ENCODE measurements around the gene HNRNPF. TPM values are rescaled to one million over a fixed set of nuclear protein-coding genes. Genes with fewer than 3 reads are reported as not detected.
"Not testable (repeated sequence)": the region's sequence is repeated elsewhere in the genome, so short reads cannot be mapped to it uniquely, and the experiment has no call there.

HNRNPF gene
- total RNA-seq, 6 experiments from 2014 or later, result 133 to 164 (median 159) TPM

GRCh38 chr10:43424416-43424815 lies 15.4 kb upstream of the HNRNPF start:
- no peak overlapping the region for H3K27ac Mint-ChIP-seq
- H3K4me1 Mint-ChIP-seq (ENCODE audit: low read depth), result peaks cover 18% of the 10 kb centered on the region
- no peaks in the 10 kb centered on the region for H3K9me3 Mint-ChIP-seq
- no peak for DNase-seq
- TF ChIP-seq CTCF (IDR thresholded peaks at IDR 0.05), result no peak
- no peaks in the 10 kb centered on the region for H3K36me3 Mint-ChIP-seq (ENCODE audit: low read depth)
- no peak overlapping the region for H3K4me3 Mint-ChIP-seq
- H3K27me3 Mint-ChIP-seq (ENCODE audit: insufficient read depth), result no peaks in the 10 kb centered on the region; the same call in 1 of the 2 replicates

- Mint-ChIP-seq H3K27ac (peak overlapping the region; percentile 66; the same call in 1 of the 2 replicates), H3K4me1 (ENCODE audit: low read depth) (peaks cover 18% of the 10 kb centered on the region), H3K4me3 (peak overlapping the region; percentile 88; the same call in 1 of the 2 replicates)
- H3K36me3 Mint-ChIP-seq (ENCODE audit: low read depth); H3K27me3 Mint-ChIP-seq (ENCODE audit: insufficient read depth); H3K9me3 Mint-ChIP-seq; DNase-seq: not testable (repeated sequence)
Observed at GRCh38 chr10:43421944-43422343, 13.0 kb upstream of the HNRNPF start.

GRCh38 chr10:43421519-43421918 lies 12.5 kb upstream of the HNRNPF start:
- Mint-ChIP-seq H3K4me1 (ENCODE audit: low read depth) (peaks cover 18% of the 10 kb centered on the region), H3K27me3 (ENCODE audit: insufficient read depth) (no peaks in the 10 kb centered on the region; the same call in 1 of the 2 replicates), H3K9me3 (no peaks in the 10 kb centered on the region), H3K27ac (peak overlapping the region; percentile 66), H3K4me3 (peak overlapping the region; percentile 88), H3K36me3 (ENCODE audit: low read depth) (no peaks in the 10 kb centered on the region)
- no peak for TF ChIP-seq CTCF (IDR thresholded peaks at IDR 0.05)
- DNase-seq, result no peak

GRCh38 chr10:43421201-43421507 lies 12.2 kb upstream of the HNRNPF start:
- no peaks in the 10 kb centered on the region; the same call in 1 of the 2 replicates for H3K27me3 Mint-ChIP-seq (ENCODE audit: insufficient read depth)
- DNase-seq, result no peak
- no peaks in the 10 kb centered on the region for H3K36me3 Mint-ChIP-seq (ENCODE audit: low read depth)
- peak overlapping the region; percentile 93 for H3K27ac Mint-ChIP-seq
- H3K4me1 Mint-ChIP-seq (ENCODE audit: low read depth), result peaks cover 18% of the 10 kb centered on the region
- no peaks in the 10 kb centered on the region for H3K9me3 Mint-ChIP-seq
- H3K4me3 Mint-ChIP-seq, result peak overlapping the region; percentile 88
- TF ChIP-seq CTCF (IDR thresholded peaks at IDR 0.05), result no peak

GRCh38 chr10:43420369-43421200 lies 11.6 kb upstream of the HNRNPF start:
- H3K4me1 Mint-ChIP-seq (ENCODE audit: low read depth), result peaks cover 18% of the 10 kb centered on the region
- TF ChIP-seq CTCF (IDR thresholded peaks at IDR 0.05), result peak; percentile 60; the same call in 1 of the 2 replicates
- H3K4me3 Mint-ChIP-seq, result peak overlapping the region; percentile 88
- H3K36me3 Mint-ChIP-seq (ENCODE audit: low read depth), result no peaks in the 10 kb centered on the region
- H3K27ac Mint-ChIP-seq, result peak overlapping the region; percentile 93
- H3K9me3 Mint-ChIP-seq, result no peaks in the 10 kb centered on the region
- DNase-seq, result peak; percentile 74
- no peaks in the 10 kb centered on the region; the same call in 1 of the 2 replicates for H3K27me3 Mint-ChIP-seq (ENCODE audit: insufficient read depth)

GRCh38 chr10:43419997-43420368 lies 11.0 kb upstream of the HNRNPF start:
- Mint-ChIP-seq H3K9me3 (no peaks in the 10 kb centered on the region), H3K27me3 (ENCODE audit: insufficient read depth) (no peaks in the 10 kb centered on the region; the same call in 1 of the 2 replicates), H3K4me3 (peak overlapping the region; percentile 77), H3K4me1 (ENCODE audit: low read depth) (peaks cover 18% of the 10 kb centered on the region), H3K27ac (peak overlapping the region; percentile 93), H3K36me3 (ENCODE audit: low read depth) (no peaks in the 10 kb centered on the region)
- TF ChIP-seq CTCF (IDR thresholded peaks at IDR 0.05), result no peak
- no peak for DNase-seq
